Stimulated activated CD4-positive, alpha-beta T cell treated with anti-CD3 and anti-CD28 coated beads, Interleukin-15, amount 100 ng/mL, for 1 hour (primary cell): Measurements from ENCODE around the gene KLC3.

Experiments used
- DNase-seq, 2 donors: peaks; one replicate each; pipeline ENCODE4 v3.0.0-alpha.2; 2020; ENCODE audit warnings: low read depth in 1 of 2, low spot score in 1 of 2

The KLC3 gene

DNA sequence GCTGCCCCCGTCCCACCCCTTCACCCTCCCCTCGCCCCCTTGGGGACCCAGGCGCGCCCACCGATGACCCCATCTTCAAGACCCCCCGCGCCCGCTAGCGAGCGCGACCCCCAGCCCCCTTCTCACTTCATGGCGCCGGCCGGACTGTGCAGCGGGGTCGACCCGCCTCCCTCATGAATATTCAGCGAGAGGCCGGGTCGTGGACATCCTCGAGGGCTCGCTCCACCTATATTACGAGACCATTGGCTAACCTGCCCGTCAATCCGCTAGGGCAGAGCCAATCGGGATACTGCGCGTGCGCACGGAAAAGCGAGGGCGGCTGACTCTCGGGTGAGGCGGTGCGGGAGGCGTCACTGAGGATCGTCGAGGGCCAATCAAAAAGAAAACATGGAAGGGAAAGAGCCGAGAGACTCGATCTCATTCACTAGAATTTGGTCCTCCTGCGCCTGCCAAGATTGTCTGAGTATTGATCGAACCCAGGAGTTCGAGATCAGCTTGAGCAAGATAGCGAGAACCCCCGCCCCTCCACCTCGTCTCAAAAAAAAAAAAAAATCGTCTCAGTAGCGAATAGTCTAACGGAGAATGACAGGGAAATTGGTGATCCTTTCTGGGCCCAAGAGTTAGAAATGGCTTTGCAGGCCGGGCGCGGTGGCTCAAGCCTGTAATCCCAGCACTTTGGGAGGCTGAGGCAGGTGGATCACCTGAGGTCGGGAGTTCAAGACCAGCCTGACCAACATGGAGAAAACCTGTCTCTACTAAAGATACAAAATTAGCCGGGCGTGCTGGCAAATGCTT is 30.1 kb downstream of the KLC3 start, which contains the start of gene ERCC2:
ERCC2 (minus strand) TSS at position 164 of the 795 bp plus-strand sequence; CDS start at position 131, 33 bp downstream.
- DNase-seq = peak; percentile 99

DNA sequence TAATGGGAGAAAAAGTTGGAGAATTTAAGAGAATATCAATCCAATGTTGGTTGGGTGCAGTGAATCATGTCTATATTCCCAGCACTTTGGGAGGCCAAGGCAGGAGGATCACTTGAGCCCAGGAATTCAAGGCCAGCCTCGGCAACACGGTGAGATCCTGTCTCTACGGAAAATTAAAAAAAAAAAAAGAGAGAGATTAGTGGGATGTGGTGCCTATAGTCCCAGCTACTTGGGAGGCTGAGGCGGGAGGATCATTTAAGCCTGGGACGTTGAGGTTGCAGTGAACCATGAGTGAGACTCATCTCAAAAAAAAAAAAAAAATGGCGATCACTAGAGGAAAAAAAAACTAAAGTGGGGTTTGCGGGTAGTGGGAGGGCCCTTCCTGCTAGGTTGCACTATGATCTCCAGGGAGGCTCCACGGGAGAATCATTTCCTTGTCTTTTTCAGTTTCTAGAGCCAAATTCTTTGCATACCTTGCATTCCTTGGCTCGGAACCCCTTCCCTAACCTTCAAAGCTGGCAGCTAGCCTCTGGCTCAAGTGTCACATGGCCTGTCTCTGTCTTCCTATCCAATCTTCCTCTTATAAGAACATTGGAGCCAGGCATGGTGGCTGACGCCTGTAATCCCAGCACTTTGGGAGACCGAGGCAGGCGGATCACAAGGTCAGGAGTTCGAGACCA is 35.6 kb downstream of the KLC3 start:
- no peak for DNase-seq

DNA sequence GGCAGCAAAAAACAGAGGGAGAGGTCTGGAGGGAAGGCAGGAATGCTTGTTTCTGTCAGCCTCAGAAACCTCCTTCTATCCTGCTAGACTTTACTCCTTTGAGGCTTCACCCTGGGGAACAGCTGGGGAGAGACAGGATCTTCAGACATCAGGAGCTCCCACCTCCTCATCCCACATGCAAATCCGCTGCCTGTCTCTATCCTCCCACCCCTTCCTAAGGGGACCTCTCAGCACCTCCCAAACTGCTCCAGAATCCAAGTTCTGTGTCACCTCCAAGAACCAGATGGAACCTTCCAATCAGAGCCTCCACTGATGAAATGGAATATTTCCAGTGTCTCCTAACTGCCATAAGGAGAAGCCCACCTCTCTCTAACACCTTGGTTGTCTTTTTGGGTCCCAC is 39.6 kb downstream of the KLC3 start:
- no peak for DNase-seq

DNA sequence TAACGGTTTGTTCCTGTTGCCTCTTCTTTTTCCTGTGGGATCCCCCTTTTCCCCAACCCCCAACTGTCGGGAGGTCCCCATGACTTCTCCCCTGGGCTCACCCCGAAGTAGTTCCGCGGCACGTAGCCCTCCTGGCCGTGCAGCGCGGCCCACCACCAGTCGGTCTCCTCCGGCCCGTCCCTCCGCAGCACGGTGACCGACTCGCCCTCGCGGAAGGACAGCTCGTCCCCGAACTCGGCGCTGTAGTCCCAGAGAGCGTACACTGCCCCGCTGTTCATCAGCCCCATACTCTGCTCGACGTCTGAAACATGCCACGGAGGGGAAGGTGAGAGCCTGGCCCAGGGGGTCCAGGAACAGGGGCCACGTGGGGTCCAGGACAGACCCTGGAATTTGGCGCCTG is 41.9 kb downstream of the KLC3 start:
- DNase-seq = no peak

DNA sequence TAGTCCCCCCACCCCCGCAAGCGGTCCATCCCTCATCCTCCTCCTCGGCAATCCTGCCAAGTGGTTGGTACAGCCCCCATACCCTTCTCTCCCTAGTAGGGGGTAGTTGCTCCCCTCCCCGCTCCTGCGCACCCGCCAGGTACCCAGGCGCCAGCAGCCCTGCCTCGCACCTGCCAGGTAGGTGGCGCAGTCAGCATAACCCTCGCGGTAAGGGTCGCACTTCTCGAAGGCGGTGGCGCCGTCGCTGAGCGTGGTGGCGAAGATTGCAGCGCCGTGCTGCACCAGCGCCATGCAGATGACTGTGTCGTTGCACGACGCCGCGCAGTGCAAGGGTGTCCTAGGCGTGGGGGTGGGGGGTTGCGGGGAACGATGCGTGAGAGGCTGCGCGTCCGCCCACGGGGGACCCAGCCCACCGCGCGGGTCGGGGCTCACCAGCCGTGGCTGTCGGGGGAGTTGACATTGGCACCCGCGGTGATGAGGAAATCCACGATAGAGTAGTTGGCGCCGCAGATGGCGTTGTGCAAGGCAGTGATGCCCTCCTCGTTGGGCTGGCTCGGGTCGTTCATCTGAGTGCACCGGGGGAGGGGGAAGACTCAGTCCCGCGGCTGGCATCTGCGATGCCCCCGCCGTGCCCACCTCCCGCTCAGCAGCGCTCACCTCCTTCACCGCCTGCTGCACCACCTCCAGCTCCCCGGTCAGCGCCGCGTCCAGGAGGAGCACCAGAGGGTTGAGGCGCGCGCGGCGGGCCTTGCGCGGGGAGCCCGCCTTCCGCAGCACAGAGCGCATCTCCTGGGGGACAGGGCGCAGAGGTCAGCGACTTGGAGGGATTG is 45.1 kb downstream of the KLC3 start:
- no peak for DNase-seq

DNA sequence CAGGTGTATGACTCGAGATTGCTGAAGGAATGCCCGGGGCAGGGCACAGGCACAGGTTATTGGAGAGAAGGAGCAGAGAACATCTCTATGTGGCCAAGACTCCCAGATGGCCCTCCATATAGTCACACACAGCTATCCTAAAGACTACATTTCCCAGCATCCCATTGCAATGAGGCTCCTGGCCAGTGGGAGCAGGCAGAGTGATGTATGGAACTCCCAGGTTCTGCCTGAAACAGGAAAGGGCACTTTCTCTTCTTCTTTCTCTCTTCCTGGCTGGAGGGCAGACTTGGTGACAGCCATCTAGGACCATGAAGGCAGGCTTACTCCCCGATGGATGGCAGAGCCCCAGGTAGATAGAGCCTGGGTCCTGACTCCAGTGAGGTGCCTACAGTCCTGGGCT is 50.8 kb downstream of the KLC3 start:
- no peak for DNase-seq

DNA sequence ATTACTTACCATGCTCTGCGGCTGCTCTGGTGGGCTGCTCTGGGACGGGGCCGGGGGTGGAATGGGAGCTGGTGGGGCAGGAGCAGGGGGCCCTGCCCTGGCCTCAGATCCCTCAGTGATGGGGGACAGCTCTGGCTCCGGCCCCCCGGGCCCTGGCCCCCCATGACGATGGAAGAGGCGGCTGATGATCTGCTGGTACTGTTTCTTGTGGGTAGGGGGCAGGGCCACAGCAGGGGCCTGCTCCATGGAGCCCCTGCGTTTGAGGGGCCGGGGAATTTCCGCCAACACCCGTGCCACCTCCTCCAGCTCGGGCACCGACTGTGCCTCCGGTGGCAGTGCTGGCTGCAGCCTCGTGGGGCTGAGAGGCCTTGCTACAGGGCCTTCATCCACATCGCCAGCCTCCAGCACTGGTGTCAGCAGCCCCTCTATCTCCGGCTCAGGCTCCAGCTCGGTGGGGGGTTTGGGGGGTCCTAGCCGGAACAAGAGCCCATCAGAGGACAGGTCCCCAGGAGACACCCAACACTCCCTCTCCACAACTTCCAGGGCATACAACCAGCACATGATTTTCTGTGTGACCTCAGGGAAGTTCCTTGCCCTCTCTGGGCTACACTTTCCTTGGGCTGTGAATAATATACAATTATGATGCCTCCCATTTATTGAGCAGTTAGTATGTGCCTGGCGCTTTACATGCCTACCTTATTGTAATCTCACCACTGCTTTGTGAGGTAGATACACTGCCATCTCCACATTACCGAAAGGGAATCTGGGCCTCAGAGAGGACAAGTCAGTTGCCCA is 51.5 kb downstream of the KLC3 start:
- no peak for DNase-seq

DNA sequence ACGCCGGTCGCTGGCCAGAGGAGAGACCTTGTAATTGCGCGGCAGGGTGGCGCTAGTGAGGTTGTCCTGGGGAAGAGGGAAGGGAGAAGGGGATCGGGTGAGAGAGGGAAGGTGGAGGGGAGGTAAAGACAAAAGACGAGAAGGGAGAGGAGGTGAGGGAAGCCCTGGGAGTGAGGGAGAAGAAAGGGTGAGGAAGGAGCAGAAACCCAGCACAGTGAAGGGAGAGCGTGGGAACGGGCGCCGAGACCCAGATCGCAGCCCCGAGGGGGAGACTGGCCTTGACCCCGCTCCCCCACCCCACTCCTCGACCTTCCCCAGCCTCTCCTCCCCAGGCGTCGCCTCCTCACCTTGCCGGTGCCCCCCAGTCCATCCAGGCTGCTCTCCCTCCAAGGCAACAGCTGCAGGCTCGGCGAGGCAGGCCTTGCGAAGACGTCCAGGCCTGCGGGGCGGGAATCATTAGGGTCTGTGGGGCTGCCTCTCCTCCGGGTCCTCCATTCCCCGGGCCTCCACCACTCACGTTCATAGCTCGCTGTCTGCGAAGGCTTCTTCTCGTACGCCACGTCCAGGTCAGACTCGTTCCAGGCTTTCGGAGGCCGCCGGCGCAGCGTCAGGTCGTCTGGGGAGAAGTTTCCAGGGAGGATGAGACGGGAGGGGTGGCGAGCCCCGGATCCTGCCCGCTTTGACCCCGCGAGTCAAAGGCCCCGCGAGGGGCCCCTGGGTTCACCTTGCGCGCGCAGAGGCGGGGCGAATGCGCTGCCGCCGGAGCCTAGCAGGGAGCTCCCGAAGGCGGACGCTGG is 55.5 kb downstream of the KLC3 start:
- no peak for DNase-seq

DNA sequence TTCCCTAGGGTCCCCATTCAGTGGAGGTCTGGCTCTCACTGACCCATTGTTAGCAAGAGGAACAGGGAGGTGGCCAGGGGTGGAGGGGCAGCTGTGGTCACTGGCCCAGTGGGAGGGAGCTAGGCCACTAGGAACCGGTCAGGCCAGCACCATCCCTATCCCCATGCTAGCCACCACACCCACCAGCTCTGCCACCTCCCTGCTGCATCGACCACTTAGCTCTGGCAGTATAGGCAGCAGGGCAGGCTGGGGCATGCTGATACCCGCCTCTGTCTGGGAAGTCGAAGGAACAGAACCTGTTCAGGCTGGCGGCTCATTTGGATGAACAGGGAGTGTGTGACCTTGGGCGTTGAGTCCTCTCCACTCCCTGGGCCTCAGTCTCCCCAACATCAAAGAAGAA is 59.6 kb downstream of the KLC3 start:
- DNase-seq = no peak
